ENCODE data around the gene SELENOO. TPM values are rescaled to one million over a fixed set of nuclear protein-coding genes. Genes with fewer than 3 reads are reported as not detected.
A peak's percentile ranks its signal among the peaks of the same experiment; 100 is the strongest.

Gene SELENOO
- total and polyA plus RNA-seq, 4 experiments from 2014 or later = 2.0 to 34.8 (median 20.2) TPM

- ChIA-PET POLR2A (ENCODE audit: partially characterized antibody) (interaction anchor here (1.1 kb wide), 1 partner anchor 17 kb away, joined by 4 read pairs; the partner anchor contains the start of gene SELENOO), CTCF (ENCODE audit: partially characterized antibody) (no interaction called here)
- Mint-ChIP-seq H3K4me3 (peak overlapping the region in 7 of 8 donors; percentile 41 to 82 (median 64)), H3K4me1 (peaks cover 9 to 33% (median 21%) of the 10 kb centered on the region in 4 donors), H3K27ac (peak overlapping the region in 2 of 7 donors; percentile 47 to 74), H3K36me3 (peaks cover 0 to 2% of the 10 kb centered on the region in 2 donors), H3K27me3 (peaks cover 0 to 6% of the 10 kb centered on the region in 2 donors), H3K9me3 (no peaks in the 10 kb centered on the region)
- no peaks in the 10 kb centered on the region for H3K9me3 ChIP-seq (ENCODE audit: control insufficient read depth in 1 of 2, low read length in 2 of 2)
- H3K27ac ChIP-seq (ENCODE audit: low read depth, low read length) = no peak overlapping the region
- H3K4me1 ChIP-seq (ENCODE audit: insufficient read depth, low read length) = peaks cover 27% of the 10 kb centered on the region
- H3K27me3 ChIP-seq (ENCODE audit: insufficient read depth, low read length) = no peaks in the 10 kb centered on the region
- intact Hi-C loops (cut with micrococcal nuclease) = loop anchor here (10.0 kb wide), 1 partner anchor 249 kb away; no protein-coding TSS in a partner anchor
- no peaks in the 10 kb centered on the region for H3K36me3 ChIP-seq (ENCODE audit: insufficient read depth, low read length)
- peak in 1 of 5 donors; percentile 40 for DNase-seq
- no peak overlapping the region for H3K4me3 ChIP-seq (ENCODE audit: low read length in 2 of 2)
Observed at GRCh38 chr22:50184004-50184901, 16.6 kb upstream of the SELENOO start.

- no peaks in the 10 kb centered on the region for H3K27me3 ChIP-seq (ENCODE audit: insufficient read depth, low read length)
- H3K9me3 Mint-ChIP-seq = no peaks in the 10 kb centered on the region
- peak overlapping the region in 1 of 7 donors; percentile 74 for H3K27ac Mint-ChIP-seq
- H3K4me3 ChIP-seq (ENCODE audit: low read length in 2 of 2) = peak overlapping the region; percentile 65 to 73
- peak overlapping the region in 5 of 8 donors; percentile 64 to 86 (median 83) for H3K4me3 Mint-ChIP-seq
- peaks cover 34% of the 10 kb centered on the region for H3K4me1 ChIP-seq (ENCODE audit: insufficient read depth, low read length)
- intact Hi-C loops (cut with micrococcal nuclease) = loop anchor here (1.0 to 10.0 kb wide), 2 partner anchors 15 to 250 kb away; no protein-coding TSS in a partner anchor
- peak in 1 of 5 donors; percentile 31 for DNase-seq
- ChIA-PET CTCF (ENCODE audit: partially characterized antibody) (no interaction called here), POLR2A (ENCODE audit: partially characterized antibody) (interaction anchor here (0.7 to 1.1 kb wide), 2 partner anchors 16 to 67 kb away, joined by 3 to 4 read pairs; partner anchors contain the start of gene SELENOO)
- H3K4me1 Mint-ChIP-seq = peaks cover 9 to 40% (median 23%) of the 10 kb centered on the region in 4 donors
- H3K27me3 Mint-ChIP-seq = peaks cover 0 to 2% of the 10 kb centered on the region in 2 donors
- peak overlapping the region; percentile 53 for H3K27ac ChIP-seq (ENCODE audit: low read depth, low read length)
- H3K36me3 ChIP-seq (ENCODE audit: insufficient read depth, low read length) = no peaks in the 10 kb centered on the region
- no peaks in the 10 kb centered on the region for H3K9me3 ChIP-seq (ENCODE audit: control insufficient read depth in 1 of 2, low read length in 2 of 2)
- peaks cover 0 to 4% of the 10 kb centered on the region in 2 donors for H3K36me3 Mint-ChIP-seq
Observed at GRCh38 chr22:50184902-50185374, 15.9 kb upstream of the SELENOO start.

DNA sequence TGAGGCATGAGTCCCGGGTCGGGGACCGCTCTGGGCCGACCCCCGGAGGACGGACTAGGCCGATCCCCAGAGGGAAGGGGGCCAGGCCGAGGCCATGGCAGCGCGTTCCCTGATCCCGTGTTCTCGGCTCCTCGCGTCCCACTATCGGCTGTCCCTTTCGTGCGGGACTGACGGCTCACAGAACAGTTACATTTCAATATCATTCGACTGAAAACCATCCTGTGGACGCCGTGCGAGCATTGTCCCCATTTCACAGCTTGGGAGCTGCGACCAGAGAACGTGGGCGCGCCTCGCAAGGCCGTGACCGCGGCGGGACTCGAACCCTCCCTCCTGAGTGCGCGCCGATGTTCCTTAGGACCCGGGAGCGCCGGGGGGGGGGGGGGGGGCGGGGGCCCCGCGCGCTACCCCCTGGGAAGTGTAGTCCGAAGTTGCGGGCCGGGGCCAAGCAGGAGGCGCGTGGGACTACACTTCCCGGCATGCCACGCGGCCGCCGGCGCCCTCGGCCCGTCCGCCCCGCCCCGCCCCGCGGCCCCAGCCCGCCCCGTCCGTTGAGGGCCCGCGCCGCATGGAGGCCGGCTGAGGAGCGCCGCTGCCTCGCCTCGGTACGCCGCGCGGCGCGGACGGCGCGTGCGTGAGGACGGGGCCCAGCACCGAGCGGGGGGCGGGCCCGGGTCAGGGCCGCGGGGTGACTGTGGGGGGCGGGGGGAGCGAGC, 15.3 kb upstream of the SELENOO start, which contains the start of gene TRABD:
Gene TRABD, plus strand, starts transcription at position 539 of the 713 bp plus-strand sequence. CDS start 7,148 bp downstream, outside the sequence.
- Histone ChIP-seq H3K4me1 (ENCODE audit: insufficient read depth, low read length) (peaks cover 40% of the 10 kb centered on the region), H3K9me3 (ENCODE audit: control insufficient read depth in 1 of 2, low read length in 2 of 2) (no peaks in the 10 kb centered on the region), H3K27me3 (ENCODE audit: insufficient read depth, low read length) (no peaks in the 10 kb centered on the region), H3K4me3 (ENCODE audit: low read length in 2 of 2) (peak within 1 kb of the TSS; percentile 65 to 73), H3K36me3 (ENCODE audit: insufficient read depth, low read length) (no peaks in the 10 kb centered on the region), H3K27ac (ENCODE audit: low read depth, low read length) (peak within 1 kb of the TSS; percentile 68)
- ChIA-PET POLR2A (ENCODE audit: partially characterized antibody) (interaction anchor here (0.7 to 1.1 kb wide), 2 partner anchors 16 to 67 kb away, joined by 3 to 4 read pairs; partner anchors contain the start of gene SELENOO), CTCF (ENCODE audit: partially characterized antibody) (no interaction called here)
- intact Hi-C loops (cut with micrococcal nuclease) = loop anchor here (1.0 to 10.0 kb wide), 2 partner anchors 15 to 251 kb away; no protein-coding TSS in a partner anchor
- Mint-ChIP-seq H3K36me3 (peaks cover 0 to 5% of the 10 kb centered on the region in 2 donors), H3K27ac (peak within 1 kb of the TSS; percentile 94 to 98 (median 97)), H3K4me1 (peaks cover 9 to 41% (median 27%) of the 10 kb centered on the region in 4 donors), H3K9me3 (no peaks in the 10 kb centered on the region), H3K27me3 (peaks cover 0 to 2% of the 10 kb centered on the region in 2 donors), H3K4me3 (peak within 1 kb of the TSS; percentile 90 to 99 (median 96))
- peak; percentile 85 to 90 (median 87) for DNase-seq

GRCh38 chr22:50186181-50186714, 14.6 kb upstream of the SELENOO start:
- POLR2A ChIA-PET (ENCODE audit: partially characterized antibody) = interaction anchor here (1.2 to 1.6 kb wide), 3 partner anchors 10 to 22 kb away, joined by 3 to 5 read pairs (median 4); no protein-coding TSS in a partner anchor
- Histone ChIP-seq H3K27ac (ENCODE audit: low read depth, low read length) (peak overlapping the region; percentile 68), H3K36me3 (ENCODE audit: insufficient read depth, low read length) (no peaks in the 10 kb centered on the region), H3K4me3 (ENCODE audit: low read length in 2 of 2) (peak overlapping the region; percentile 36 to 62), H3K9me3 (ENCODE audit: control insufficient read depth in 1 of 2, low read length in 2 of 2) (no peaks in the 10 kb centered on the region), H3K27me3 (ENCODE audit: insufficient read depth, low read length) (no peaks in the 10 kb centered on the region), H3K4me1 (ENCODE audit: insufficient read depth, low read length) (peaks cover 47% of the 10 kb centered on the region)
- Mint-ChIP-seq H3K9me3 (no peaks in the 10 kb centered on the region), H3K27ac (peak overlapping the region; percentile 94 to 98 (median 97)), H3K27me3 (peaks cover 0 to 2% of the 10 kb centered on the region in 2 donors), H3K4me3 (peak overlapping the region; percentile 90 to 99 (median 96)), H3K36me3 (peaks cover 0 to 8% of the 10 kb centered on the region in 2 donors), H3K4me1 (peaks cover 11 to 44% (median 30%) of the 10 kb centered on the region in 4 donors)
- DNase-seq = peak in 1 of 5 donors; percentile 42
- CTCF ChIA-PET (ENCODE audit: partially characterized antibody) = interaction anchor here (0.9 to 1.6 kb wide), 5 partner anchors 10 to 339 kb away, joined by 3 to 6 read pairs (median 4); partner anchors contain the start of gene SCO2
- intact Hi-C loops (cut with micrococcal nuclease) = loop anchor here (10.0 kb wide), 1 partner anchor 251 kb away; no protein-coding TSS in a partner anchor

DNA sequence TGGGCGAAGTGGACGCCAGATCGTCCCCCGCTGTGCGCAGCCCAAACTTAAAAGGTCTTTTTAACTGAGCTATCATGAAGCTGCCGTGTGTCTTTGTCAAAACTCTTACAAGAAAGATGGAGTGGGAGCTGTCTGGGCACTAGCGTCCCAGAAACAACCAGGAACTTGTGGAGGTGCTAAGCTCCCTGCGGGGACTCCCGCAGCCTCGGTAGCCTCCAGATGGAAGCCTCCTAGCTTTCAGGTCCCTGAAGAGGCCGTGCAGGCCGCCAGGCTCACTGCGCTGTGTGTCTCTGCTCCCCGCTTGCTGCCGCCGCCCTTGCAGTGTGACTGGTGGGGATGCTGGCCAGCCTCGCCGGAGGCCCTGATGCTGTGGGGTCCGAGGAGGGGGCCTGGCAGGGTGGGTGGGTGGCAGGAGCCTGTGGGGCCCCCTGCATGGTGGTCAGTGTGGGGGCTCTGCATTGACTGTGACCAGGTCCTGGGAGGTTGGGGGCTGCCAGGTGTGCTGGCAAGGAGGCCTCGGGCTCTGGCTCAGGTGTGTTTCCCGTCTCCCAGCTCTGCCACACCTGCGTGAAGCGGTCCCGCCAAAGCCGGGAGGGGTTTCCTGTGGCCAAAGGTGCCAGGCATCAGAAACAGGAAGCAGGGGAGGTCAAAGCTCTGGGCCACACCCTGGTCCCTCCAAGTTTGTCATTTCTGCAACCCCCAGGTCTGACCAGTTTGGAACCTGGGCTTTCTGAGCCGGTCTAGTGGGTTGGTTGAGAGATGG, 13.9 kb upstream of the SELENOO start:
- peak overlapping the region; percentile 68 for H3K27ac ChIP-seq (ENCODE audit: low read depth, low read length)
- peak overlapping the region; percentile 36 to 62 for H3K4me3 ChIP-seq (ENCODE audit: low read length in 2 of 2)
- Mint-ChIP-seq H3K27me3 (peaks cover 0 to 2% of the 10 kb centered on the region in 2 donors), H3K27ac (peak overlapping the region; percentile 94 to 98 (median 97)), H3K36me3 (peaks cover 0 to 13% of the 10 kb centered on the region in 2 donors), H3K9me3 (no peaks in the 10 kb centered on the region), H3K4me1 (peaks cover 16 to 51% (median 36%) of the 10 kb centered on the region in 4 donors), H3K4me3 (peak overlapping the region; percentile 91 to 99 (median 96))
- DNase-seq = peak in 1 of 5 donors; percentile 56
- H3K36me3 ChIP-seq (ENCODE audit: insufficient read depth, low read length) = no peaks in the 10 kb centered on the region
- H3K9me3 ChIP-seq (ENCODE audit: control insufficient read depth in 1 of 2, low read length in 2 of 2) = no peaks in the 10 kb centered on the region
- intact Hi-C loops (cut with micrococcal nuclease) = loop anchor here (10.0 kb wide), 1 partner anchor 252 kb away; no protein-coding TSS in a partner anchor
- peaks cover 51% of the 10 kb centered on the region for H3K4me1 ChIP-seq (ENCODE audit: insufficient read depth, low read length)
- ChIA-PET CTCF (ENCODE audit: partially characterized antibody) (interaction anchor here (0.9 to 1.6 kb wide), 5 partner anchors 9 to 339 kb away, joined by 3 to 6 read pairs (median 4); partner anchors contain the start of gene SCO2), POLR2A (ENCODE audit: partially characterized antibody) (interaction anchor here (0.9 to 1.6 kb wide), 7 partner anchors 8 to 440 kb away, joined by 3 to 5 read pairs (median 3); no protein-coding TSS in a partner anchor)
- H3K27me3 ChIP-seq (ENCODE audit: insufficient read depth, low read length) = no peaks in the 10 kb centered on the region

Measured in CD4-positive, alpha-beta memory T cell (primary cell).